Subcutaneous abdominal adipose tissue (tissue), 5 donors: ENCODE results near the gene PFDN2.

Experiments
- H3K27ac ChIP-seq: one replicate; pipeline ENCODE4 v1.7.0; 2013; ENCODE audit warnings: low read depth, mild to moderate bottlenecking, inconsistent platforms, low read length, moderate library complexity
- H3K27me3 ChIP-seq, 5 donors: one replicate each; pipeline ENCODE4 v1.7.0; 2013; ENCODE audit warnings: low read length in 5 of 5, inconsistent platforms in 1 of 5; ENCODE audit not compliant: control insufficient read depth in 5 of 5, insufficient read depth in 4 of 5
- H3K36me3 ChIP-seq, 5 donors: one replicate each; pipeline ENCODE4 v1.7.0; 2013; ENCODE audit warnings: low read length in 5 of 5; ENCODE audit not compliant: control insufficient read depth in 5 of 5, insufficient read depth in 5 of 5
- H3K4me1 ChIP-seq, 5 donors: one replicate each; pipeline ENCODE4 v1.7.0; 2013; ENCODE audit warnings: low read length in 5 of 5, mild to moderate bottlenecking in 3 of 5, moderate library complexity in 1 of 5; ENCODE audit not compliant: control insufficient read depth in 5 of 5, insufficient read depth in 5 of 5
- H3K4me3 ChIP-seq, 5 donors: one replicate each; pipeline ENCODE4 v1.7.0; 2013; ENCODE audit warnings: low read length in 5 of 5, low read depth in 1 of 5
- H3K9ac ChIP-seq, 5 donors: one replicate each; pipeline ENCODE4 v1.7.0; 2013; ENCODE audit warnings: low read length in 5 of 5, mild to moderate bottlenecking in 4 of 5, moderate library complexity in 3 of 5
- H3K9me3 ChIP-seq, 5 donors: one replicate each; pipeline ENCODE4 v1.7.0; 2013; ENCODE audit warnings: low read length in 5 of 5; ENCODE audit not compliant: control insufficient read depth in 5 of 5
- donor health status: healthy.
- donor health status: healthy.
- donor health status: healthy.
- donor health status: healthy.
- donor health status: healthy.

Gene PFDN2

DNA sequence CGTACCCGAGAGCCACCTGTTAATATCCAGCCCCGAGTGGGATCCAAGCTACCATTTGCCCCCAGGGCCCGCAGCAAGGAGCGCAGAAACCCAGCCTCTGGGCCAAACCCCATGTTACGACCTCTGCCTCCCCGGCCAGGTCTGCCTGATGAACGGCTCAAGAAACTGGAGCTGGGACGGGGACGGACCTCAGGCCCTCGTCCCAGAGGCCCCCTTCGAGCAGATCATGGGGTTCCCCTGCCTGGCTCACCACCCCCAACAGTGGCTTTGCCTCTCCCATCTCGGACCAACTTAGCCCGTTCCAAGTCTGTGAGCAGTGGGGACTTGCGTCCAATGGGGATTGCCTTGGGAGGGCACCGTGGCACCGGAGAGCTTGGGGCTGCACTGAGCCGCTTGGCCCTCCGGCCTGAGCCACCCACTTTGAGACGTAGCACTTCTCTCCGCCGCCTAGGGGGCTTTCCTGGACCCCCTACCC lies 42.9 kb upstream of the PFDN2 start:
- peak overlapping the region; percentile 11 for H3K27ac ChIP-seq
- H3K27me3 ChIP-seq: no peaks in the 10 kb centered on the region
- no peaks in the 10 kb centered on the region for H3K9me3 ChIP-seq
- H3K36me3 ChIP-seq: peaks cover 6 to 59% (median 44%) of the 10 kb centered on the region in 5 donors
- H3K9ac ChIP-seq: peak overlapping the region in 1 of 5 donors; percentile 71
- H3K4me3 ChIP-seq: no peak overlapping the region
- peaks cover 5 to 48% (median 32%) of the 10 kb centered on the region in 5 donors for H3K4me1 ChIP-seq

DNA sequence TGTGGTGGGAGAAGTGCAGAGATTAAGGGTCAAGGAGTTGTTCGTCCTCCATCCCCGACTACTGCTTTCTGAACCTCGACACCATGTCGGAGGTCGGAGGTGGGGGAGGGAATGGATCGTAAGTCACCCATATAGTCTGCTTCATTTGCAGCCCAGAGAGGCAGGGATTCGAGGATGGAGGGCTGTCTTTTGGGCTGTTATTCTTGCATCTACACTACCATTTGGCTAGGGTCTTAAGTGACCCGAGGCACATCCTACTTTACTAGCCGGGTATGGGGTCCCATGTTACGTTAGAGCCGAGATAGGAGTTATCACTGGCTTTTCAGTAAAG lies 42.0 kb upstream of the PFDN2 start:
- Histone ChIP-seq H3K27me3 (no peaks in the 10 kb centered on the region), H3K27ac (peak overlapping the region; percentile 79), H3K4me3 (peak overlapping the region; percentile 76 to 93 (median 87)), H3K36me3 (peaks cover 6 to 56% (median 44%) of the 10 kb centered on the region in 5 donors), H3K9me3 (no peaks in the 10 kb centered on the region), H3K9ac (peak overlapping the region; percentile 52 to 82 (median 78)), H3K4me1 (peaks cover 5 to 42% (median 27%) of the 10 kb centered on the region in 5 donors)

DNA sequence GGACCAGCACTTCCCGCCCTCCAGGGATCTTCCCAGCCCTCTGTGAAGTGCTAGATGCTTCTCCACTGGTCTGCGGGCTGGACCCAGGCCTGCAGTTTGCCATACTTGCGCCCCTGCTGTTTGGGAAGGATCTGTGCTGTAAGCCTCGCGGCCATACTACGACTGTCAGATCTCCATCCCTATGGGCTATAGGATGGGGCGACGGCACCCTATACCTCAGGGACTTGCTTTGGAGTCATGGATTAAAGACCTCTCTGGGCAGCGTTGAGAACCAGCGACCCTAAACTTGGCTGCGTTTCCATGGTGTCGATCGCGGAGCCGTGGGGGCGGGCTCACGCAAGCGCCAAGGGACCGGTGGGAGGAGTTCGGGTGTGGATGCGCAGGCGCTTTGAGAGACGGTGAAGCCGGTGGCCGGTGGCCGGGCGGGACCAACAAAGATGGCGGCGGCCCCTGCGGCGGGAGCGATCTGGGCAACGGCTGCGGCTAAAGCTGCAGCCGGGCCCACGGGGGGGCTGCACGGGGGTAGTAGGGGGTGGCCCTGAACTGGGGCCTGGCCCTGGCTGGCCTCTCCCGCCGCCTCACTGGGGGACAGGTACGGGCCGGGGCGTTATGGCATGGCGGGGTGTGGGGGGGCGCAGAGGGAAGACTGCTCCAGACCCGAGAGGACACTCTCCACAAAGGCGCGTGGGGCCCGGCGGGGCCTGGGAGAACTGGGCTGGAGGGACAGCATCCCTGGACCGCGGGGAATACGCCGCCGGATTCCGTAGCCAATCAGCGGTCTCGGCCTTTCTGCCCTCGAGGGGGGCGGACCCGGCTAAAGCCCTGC lies 41.5 kb upstream of the PFDN2 start, which contains the start of gene USP21:
USP21 (plus strand) TSS at position 414 of the 826 bp plus-strand sequence. CDS start 1,141 bp downstream, outside the sequence.
- Histone ChIP-seq H3K27ac (peak within 1 kb of the TSS; percentile 79), H3K4me3 (peak within 1 kb of the TSS; percentile 76 to 93 (median 87)), H3K9ac (peak within 1 kb of the TSS; percentile 52 to 82 (median 78)), H3K36me3 (peaks cover 6 to 51% (median 38%) of the 10 kb centered on the region in 5 donors), H3K4me1 (peaks cover 5 to 46% (median 33%) of the 10 kb centered on the region in 5 donors), H3K27me3 (no peaks in the 10 kb centered on the region), H3K9me3 (no peaks in the 10 kb centered on the region)

DNA sequence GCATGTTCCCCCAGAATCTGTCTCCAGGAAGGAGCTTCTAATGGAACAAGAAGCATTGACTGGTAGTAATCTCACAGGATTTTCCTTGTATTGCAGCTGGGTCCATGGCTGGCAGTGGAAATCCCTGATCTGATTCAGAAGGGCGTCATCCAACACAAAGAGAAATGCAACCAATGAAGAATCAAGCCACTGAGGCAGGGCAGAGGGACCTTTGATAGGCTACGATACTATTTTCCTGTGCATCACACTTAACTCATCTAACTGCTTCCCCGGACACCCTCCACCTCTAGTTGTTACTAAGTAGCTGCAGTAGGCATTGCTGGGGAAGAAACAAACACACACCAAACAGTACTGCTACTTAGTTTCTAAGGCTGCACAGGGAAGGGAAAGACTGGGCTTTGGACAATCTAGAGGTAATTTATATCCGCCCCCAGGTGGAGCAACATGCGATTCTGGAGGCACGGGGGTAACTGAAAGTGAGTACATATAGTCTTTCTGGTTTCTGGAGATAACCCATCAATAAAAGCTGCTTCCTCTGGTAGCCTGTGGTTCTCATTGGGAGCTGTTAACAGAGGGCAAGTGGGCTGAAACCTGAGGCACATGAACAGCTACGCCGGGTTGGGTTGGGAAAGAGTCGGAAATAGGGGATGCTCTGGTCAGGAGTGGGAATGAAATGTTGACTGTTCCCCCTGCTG lies 40.6 kb upstream of the PFDN2 start:
- H3K9me3 ChIP-seq: no peaks in the 10 kb centered on the region
- peak overlapping the region; percentile 79 for H3K27ac ChIP-seq
- peaks cover 5 to 49% (median 35%) of the 10 kb centered on the region in 5 donors for H3K4me1 ChIP-seq
- no peaks in the 10 kb centered on the region for H3K27me3 ChIP-seq
- H3K4me3 ChIP-seq: peak overlapping the region; percentile 76 to 91 (median 87)
- peaks cover 6 to 42% (median 34%) of the 10 kb centered on the region in 5 donors for H3K36me3 ChIP-seq
- peak overlapping the region; percentile 8 to 82 (median 78) for H3K9ac ChIP-seq

DNA sequence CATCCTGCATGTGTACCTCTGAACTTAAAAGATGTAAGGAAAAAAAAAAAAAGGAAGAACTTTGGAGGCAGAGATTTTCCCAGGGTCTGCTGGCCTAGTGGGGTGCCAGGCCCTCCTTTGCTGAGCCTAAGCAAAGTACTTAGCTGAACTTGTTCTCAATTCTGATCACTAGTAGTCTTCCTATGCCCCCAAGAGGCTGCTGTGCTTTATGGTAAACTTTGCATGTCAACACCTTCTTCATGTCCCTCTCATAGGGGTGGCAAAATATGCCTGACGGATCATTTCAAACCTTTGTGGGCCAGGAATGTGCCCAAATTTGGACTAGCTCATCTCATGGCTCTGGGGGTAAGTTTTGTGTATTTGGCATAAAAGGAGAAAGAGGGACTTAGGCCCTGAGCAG lies 40.0 kb upstream of the PFDN2 start:
- Histone ChIP-seq H3K9ac (no peak overlapping the region), H3K27me3 (no peaks in the 10 kb centered on the region), H3K4me3 (no peak overlapping the region), H3K4me1 (peaks cover 5 to 52% (median 37%) of the 10 kb centered on the region in 5 donors), H3K27ac (peak overlapping the region; percentile 79), H3K9me3 (no peaks in the 10 kb centered on the region), H3K36me3 (peaks cover 6 to 36% (median 29%) of the 10 kb centered on the region in 5 donors)

DNA sequence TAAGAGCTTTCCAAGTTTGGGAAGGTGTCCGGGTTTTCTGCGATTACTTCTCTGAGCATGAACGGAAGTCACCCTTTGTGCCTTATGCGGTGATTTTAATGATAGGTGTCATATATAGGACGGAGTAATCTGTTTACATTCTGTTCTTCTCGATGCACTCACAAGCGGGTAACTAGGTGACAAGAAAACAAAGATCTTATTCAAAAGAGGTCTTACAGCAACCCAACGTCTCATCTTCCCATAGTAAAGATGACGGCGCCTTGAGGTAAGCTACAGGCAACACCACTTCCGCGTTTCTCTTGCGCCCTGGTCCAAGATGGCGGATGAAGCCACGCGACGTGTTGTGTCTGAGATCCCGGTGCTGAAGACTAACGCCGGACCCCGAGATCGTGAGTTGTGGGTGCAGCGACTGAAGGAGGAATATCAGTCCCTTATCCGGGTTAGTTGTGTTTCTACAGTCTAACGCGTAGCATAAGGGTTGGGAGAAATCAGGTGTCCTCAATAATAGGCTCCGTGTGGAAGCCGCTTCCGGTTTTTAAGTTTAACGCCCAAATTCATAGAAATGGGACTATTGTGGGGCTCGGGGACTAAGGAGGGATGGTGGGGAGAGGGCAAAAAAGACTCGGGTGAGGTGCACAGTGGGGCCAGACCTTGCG lies 36.0 kb upstream of the PFDN2 start, which contains the start of gene UFC1:
UFC1 (plus strand) TSS at position 297 of the 656 bp plus-strand sequence; CDS start at position 317, 20 bp downstream.
- Histone ChIP-seq H3K9ac (peak within 1 kb of the TSS; percentile 84 to 98 (median 92)), H3K9me3 (no peaks in the 10 kb centered on the region), H3K27ac (peak within 1 kb of the TSS; percentile 97), H3K4me1 (peaks cover 0 to 20% (median 16%) of the 10 kb centered on the region in 5 donors), H3K27me3 (no peaks in the 10 kb centered on the region), H3K4me3 (peak within 1 kb of the TSS; percentile 76 to 100 (median 99)), H3K36me3 (peaks cover 6 to 17% (median 10%) of the 10 kb centered on the region in 5 donors)

DNA sequence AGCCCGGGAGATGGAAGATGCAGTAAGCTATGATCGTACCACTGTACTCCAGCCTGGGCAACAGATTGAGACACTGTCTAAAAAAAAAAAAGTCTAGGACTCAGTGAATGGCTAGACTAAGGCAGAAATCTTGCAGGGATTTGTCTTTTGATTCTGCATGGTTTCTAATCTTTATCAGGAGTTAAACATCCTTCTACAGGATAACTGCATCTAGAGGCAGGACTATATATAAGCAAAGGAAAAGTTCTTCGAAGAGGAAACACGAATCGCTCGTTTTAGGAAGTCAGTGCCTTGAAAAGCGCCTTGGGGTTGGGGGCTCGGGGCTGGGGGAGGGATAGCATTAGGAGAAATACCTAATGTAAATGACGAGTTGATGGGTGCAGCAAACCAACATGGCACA lies 35.3 kb upstream of the PFDN2 start:
- peaks cover 0 to 16% (median 14%) of the 10 kb centered on the region in 5 donors for H3K4me1 ChIP-seq
- H3K27me3 ChIP-seq: no peaks in the 10 kb centered on the region
- H3K36me3 ChIP-seq: peaks cover 3 to 13% (median 7%) of the 10 kb centered on the region in 5 donors
- no peaks in the 10 kb centered on the region for H3K9me3 ChIP-seq
- H3K27ac ChIP-seq: peak overlapping the region; percentile 97
- peak overlapping the region; percentile 76 to 100 (median 99) for H3K4me3 ChIP-seq
- no peak overlapping the region for H3K9ac ChIP-seq

DNA sequence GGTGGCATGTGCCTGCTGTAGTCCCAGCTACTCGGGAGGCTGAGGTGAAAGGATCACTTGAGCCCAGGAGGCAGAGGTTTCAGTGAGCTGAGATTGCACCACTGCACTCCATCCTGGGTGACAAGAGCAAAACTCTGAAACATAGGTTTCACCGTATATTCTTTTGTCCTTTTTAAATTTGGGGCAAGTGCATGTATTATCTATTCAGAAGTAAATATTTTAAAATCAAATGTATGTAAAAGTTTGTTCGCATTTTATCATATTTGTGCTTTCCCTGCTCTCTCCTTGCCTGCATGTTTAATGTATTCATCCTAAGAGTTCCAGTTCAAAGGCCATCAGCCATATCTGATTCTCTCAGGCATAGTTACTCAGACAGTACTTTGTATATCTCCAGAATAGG lies 28.0 kb upstream of the PFDN2 start:
- Histone ChIP-seq H3K36me3 (no peaks in the 10 kb centered on the region), H3K27ac (no peak overlapping the region), H3K9me3 (no peaks in the 10 kb centered on the region), H3K27me3 (no peaks in the 10 kb centered on the region), H3K4me3 (no peak overlapping the region), H3K4me1 (no peaks in the 10 kb centered on the region), H3K9ac (no peak overlapping the region)

DNA sequence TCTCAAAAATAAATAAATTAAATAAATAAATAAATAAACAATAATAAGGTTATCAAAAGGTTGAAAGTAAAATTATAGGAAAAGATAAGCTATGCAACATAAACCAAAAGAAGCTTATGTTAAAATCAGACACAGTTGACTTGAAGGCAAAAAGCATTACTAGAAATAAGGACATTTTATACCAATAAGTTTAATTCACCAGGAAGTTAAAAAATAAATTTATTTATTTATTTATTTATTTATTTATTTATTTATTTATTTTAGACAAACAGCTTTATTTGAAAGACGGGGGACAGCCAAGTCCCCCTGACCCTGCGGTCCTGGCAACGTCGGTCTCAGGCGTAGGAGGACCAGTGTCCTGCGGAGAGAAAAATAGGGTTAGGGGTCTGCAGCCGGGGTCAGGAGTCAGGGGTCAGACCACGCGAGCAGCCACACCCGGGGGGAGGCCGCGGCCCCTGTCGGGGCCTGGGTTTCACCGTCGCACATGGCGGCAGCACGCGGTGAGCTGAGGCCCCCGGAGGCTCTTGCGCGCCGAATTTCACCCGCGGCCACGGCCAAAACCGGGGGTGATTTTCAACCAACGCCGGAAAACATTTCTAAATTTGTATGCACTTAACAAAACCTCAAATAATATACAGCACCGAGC lies 23.0 kb upstream of the PFDN2 start:
- no peak overlapping the region for H3K9ac ChIP-seq
- peaks cover 0 to 21% (median 15%) of the 10 kb centered on the region in 5 donors for H3K4me1 ChIP-seq

More for the DNA sequence above, 23.0 kb upstream of the PFDN2 start:
- H3K27me3 ChIP-seq: no peaks in the 10 kb centered on the region
- H3K27ac ChIP-seq: no peak overlapping the region
- H3K36me3 ChIP-seq: no peaks in the 10 kb centered on the region
- no peak overlapping the region for H3K4me3 ChIP-seq
- no peaks in the 10 kb centered on the region for H3K9me3 ChIP-seq
